ENCODE data around the gene CRYM.

DNA sequence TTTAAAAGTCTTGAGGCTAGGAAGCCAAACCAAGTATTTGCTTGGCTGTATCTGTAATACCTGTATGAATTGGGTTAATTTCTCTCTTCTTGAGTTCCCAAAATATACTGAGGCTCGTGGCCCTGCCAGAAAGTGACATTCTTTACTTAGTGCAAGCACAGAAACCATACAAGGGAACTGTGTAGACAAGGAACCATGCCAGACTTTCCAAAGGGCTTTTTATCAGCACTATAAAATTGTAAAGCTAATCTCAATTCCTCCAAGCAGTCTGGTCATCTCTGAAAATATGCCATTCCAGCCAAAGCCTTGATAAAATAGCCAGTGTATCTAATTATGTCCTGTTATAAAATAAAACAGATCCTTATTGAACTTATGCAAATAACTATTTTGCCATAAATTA is 7.2 kb upstream of the CRYM start:
- TF ChIP-seq, protein P1, sequence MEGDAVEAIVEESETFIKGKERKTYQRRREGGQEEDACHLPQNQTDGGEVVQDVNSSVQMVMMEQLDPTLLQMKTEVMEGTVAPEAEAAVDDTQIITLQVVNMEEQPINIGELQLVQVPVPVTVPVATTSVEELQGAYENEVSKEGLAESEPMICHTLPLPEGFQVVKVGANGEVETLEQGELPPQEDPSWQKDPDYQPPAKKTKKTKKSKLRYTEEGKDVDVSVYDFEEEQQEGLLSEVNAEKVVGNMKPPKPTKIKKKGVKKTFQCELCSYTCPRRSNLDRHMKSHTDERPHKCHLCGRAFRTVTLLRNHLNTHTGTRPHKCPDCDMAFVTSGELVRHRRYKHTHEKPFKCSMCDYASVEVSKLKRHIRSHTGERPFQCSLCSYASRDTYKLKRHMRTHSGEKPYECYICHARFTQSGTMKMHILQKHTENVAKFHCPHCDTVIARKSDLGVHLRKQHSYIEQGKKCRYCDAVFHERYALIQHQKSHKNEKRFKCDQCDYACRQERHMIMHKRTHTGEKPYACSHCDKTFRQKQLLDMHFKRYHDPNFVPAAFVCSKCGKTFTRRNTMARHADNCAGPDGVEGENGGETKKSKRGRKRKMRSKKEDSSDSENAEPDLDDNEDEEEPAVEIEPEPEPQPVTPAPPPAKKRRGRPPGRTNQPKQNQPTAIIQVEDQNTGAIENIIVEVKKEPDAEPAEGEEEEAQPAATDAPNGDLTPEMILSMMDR (IDR thresholded peaks at IDR 0.05; ENCODE audit: extremely low read depth in 1 of 2, insufficient read depth in 1 of 2, low read depth in 1 of 2, low read length in 2 of 2), result no peak
- no peak for TF ChIP-seq POLR2AphosphoS5 (IDR thresholded peaks at IDR 0.05; ENCODE audit: insufficient read depth, low read depth, low read length)
- TF ChIP-seq EZH2 (IDR thresholded peaks at IDR 0.05; ENCODE audit: borderline replicate concordance, low read depth, low read length, severe bottlenecking), result no peak
- TF ChIP-seq FOS (IDR thresholded peaks at IDR 0.05; ENCODE audit: borderline replicate concordance, insufficient read depth, low read length), result no peak
- TF ChIP-seq, protein P2, sequence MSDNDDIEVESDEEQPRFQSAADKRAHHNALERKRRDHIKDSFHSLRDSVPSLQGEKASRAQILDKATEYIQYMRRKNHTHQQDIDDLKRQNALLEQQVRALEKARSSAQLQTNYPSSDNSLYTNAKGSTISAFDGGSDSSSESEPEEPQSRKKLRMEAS (IDR thresholded peaks at IDR 0.05; ENCODE audit: insufficient read depth, insufficient read length), result no peak
- no peak for TF ChIP-seq POLR2A (IDR thresholded peaks at IDR 0.05; ENCODE audit: low read depth, low read length)

Measured in endothelial cell of umbilical vein (primary cell).